Left ventricle myocardium inferior (tissue), 1 donor: ENCODE results near the gene ZSCAN31. TPM values are rescaled to one million over a fixed set of nuclear protein-coding genes. Genes with fewer than 3 reads are reported as not detected.

Experiments used
- DNase-seq: peaks from one replicate; pipeline ENCODE4 v3.0.0-alpha.2; 2020
- H3K27ac ChIP-seq: fragments of 200-600 bp; replicated peaks from 2 replicates; pipeline ENCODE4 v1.8.0; 2021
- H3K27me3 ChIP-seq: fragments of 200-600 bp; 2 replicates; pipeline ENCODE4 v1.8.0; 2021; ENCODE audit warnings: low read depth
- H3K36me3 ChIP-seq: fragments of 200-600 bp; 2 replicates; pipeline ENCODE4 v1.8.0; 2021
- H3K4me1 ChIP-seq: fragments of 200-600 bp; 2 replicates; pipeline ENCODE4 v1.8.0; 2021
- H3K4me3 ChIP-seq: fragments of 200-600 bp; 2 replicates; pipeline ENCODE4 v1.8.0; 2021; ENCODE audit warnings: mild to moderate bottlenecking, moderate library complexity
- H3K9me3 ChIP-seq: fragments of 200-600 bp; replicated peaks from 2 replicates; pipeline ENCODE4 v1.8.0; 2021
- CTCF ChIP-seq: fragments of 200-600 bp; IDR thresholded peaks from 2 replicates; pipeline ENCODE4 v1.8.0; 2021; ENCODE audit warnings: antibody characterized with exemption, mild to moderate bottlenecking, borderline replicate concordance
- intact Hi-C: fragments of 100-400 bp; cut with micrococcal nuclease; formaldehyde crosslinking; loops from one replicate; pipeline ENCODE4 v1.11.0; 2022
- total RNA-seq: library from RNA; stranded (reverse); fragmentation: NEBNext Ultra II Directional; extraction: Animal tissue kit (Norgen Biotek cat#: 25700); gene quantifications from one replicate; pipeline ENCODE4 v1.2.1, GENCODE V29; 2021
- donor health status: DM: no; HTN: yes; CAD: no; lungs with severe emphysema.

Gene ZSCAN31
- total RNA-seq, 1 donor from 2014 or later: 8.0 TPM

DNA sequence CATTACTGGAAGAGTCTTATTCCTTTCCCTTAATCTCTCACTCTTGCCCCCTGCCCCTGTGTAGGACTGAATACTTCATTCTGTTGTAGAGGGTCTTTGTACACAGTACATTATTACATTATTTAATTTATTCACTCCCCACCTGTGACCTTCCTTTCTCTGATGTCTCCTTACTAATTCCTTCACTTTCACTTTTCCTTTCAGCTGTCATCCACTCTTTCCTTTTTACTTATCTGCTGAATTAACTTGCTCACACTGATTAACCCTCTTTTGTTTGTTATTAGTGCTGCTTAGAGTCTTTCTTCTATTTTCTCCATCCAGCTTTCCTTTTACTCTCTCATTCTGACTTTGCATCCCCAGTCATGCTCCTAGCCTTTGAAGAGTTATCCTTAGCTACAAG is 61.1 kb downstream of the ZSCAN31 start:
- no peak for TF ChIP-seq CTCF
- Histone ChIP-seq H3K36me3 (peaks cover 64% of the 10 kb centered on the region), H3K4me3 (no peak overlapping the region), H3K4me1 (no peaks in the 10 kb centered on the region), H3K27ac (no peak overlapping the region), H3K9me3 (no peaks in the 10 kb centered on the region), H3K27me3 (no peaks in the 10 kb centered on the region)
- no peak for DNase-seq
- intact Hi-C loops: no loop called here

Other genes starting within 250 kb of the ZSCAN31 start
- gene ZSCAN16, start 211.5 kb downstream of the ZSCAN31 start, total RNA-seq: 2.1 TPM
- 11.2 TPM for gene ZKSCAN8, start 194.3 kb downstream of the ZSCAN31 start, total RNA-seq
- gene ZSCAN9, start 110.9 kb downstream of the ZSCAN31 start, total RNA-seq: 9.7 TPM
- 3.1 TPM for gene ZKSCAN4, start 83.9 kb downstream of the ZSCAN31 start, total RNA-seq
- gene NKAPL, start 76.9 kb downstream of the ZSCAN31 start, total RNA-seq: 4.5 TPM
- 13.3 TPM for gene ZSCAN26, start 69.0 kb downstream of the ZSCAN31 start, total RNA-seq
- gene PGBD1, start 54.6 kb downstream of the ZSCAN31 start, total RNA-seq: 2.4 TPM
- 4.1 TPM for gene ZKSCAN3, start 13.8 kb upstream of the ZSCAN31 start, total RNA-seq
- gene ZSCAN12, start 63.6 kb upstream of the ZSCAN31 start, total RNA-seq: 1.8 TPM
- gene ZSCAN23, start 107.3 kb upstream of the ZSCAN31 start, total RNA-seq: 1.5 TPM
- not detected for gene GPX6, start 179.6 kb upstream of the ZSCAN31 start, total RNA-seq
- not detected for gene GPX5, start 189.7 kb upstream of the ZSCAN31 start, total RNA-seq